ENCODE results near the gene PRKRIP1.
"Not testable (repeated sequence)": the region's sequence is repeated elsewhere in the genome, so short reads cannot be mapped to it uniquely, and the experiment has no call there.

GRCh38 chr7:102408530-102408929 lies 12.4 kb downstream of the PRKRIP1 start:
- TF ChIP-seq, protein P1, sequence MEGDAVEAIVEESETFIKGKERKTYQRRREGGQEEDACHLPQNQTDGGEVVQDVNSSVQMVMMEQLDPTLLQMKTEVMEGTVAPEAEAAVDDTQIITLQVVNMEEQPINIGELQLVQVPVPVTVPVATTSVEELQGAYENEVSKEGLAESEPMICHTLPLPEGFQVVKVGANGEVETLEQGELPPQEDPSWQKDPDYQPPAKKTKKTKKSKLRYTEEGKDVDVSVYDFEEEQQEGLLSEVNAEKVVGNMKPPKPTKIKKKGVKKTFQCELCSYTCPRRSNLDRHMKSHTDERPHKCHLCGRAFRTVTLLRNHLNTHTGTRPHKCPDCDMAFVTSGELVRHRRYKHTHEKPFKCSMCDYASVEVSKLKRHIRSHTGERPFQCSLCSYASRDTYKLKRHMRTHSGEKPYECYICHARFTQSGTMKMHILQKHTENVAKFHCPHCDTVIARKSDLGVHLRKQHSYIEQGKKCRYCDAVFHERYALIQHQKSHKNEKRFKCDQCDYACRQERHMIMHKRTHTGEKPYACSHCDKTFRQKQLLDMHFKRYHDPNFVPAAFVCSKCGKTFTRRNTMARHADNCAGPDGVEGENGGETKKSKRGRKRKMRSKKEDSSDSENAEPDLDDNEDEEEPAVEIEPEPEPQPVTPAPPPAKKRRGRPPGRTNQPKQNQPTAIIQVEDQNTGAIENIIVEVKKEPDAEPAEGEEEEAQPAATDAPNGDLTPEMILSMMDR (IDR thresholded peaks at IDR 0.05): not testable (repeated sequence)
- not testable (repeated sequence) for TF ChIP-seq POLR2AphosphoS5 (IDR thresholded peaks at IDR 0.05; ENCODE audit: low read depth, low read length); SIN3A (IDR thresholded peaks at IDR 0.05; ENCODE audit: borderline replicate concordance, insufficient read depth, low read depth, low read length); REST (IDR thresholded peaks at IDR 0.05; ENCODE audit: insufficient read depth in 1 of 2, low read depth in 2 of 2, low read length in 1 of 2)

All from Panc1 (cell line).